Rectal smooth muscle tissue (tissue), 1 donor: ENCODE data around the gene SDHAF4.
"Not testable (repeated sequence)": the region's sequence is repeated elsewhere in the genome, so short reads cannot be mapped to it uniquely, and the experiment has no call there.

Experiments used
- H3K27ac ChIP-seq: one replicate; pipeline ENCODE4 v1.7.0; 2013; ENCODE audit warnings: low read depth, low read length, inconsistent platforms
- H3K27me3 ChIP-seq: one replicate; pipeline ENCODE4 v1.7.0; 2013; ENCODE audit warnings: low read length; ENCODE audit not compliant: control insufficient read depth, insufficient read depth
- H3K36me3 ChIP-seq: one replicate; pipeline ENCODE4 v1.7.0; 2013; ENCODE audit warnings: low read length; ENCODE audit not compliant: control insufficient read depth, insufficient read depth
- H3K4me1 ChIP-seq: one replicate; pipeline ENCODE4 v1.7.0; 2013; ENCODE audit warnings: low read length; ENCODE audit not compliant: control insufficient read depth, insufficient read depth
- H3K4me3 ChIP-seq: one replicate; pipeline ENCODE4 v1.7.0; 2013; ENCODE audit warnings: low read length
- H3K9ac ChIP-seq: one replicate; pipeline ENCODE4 v1.7.0; 2013; ENCODE audit warnings: low read length

Gene SDHAF4

GRCh38 chr6:70552286-70552940, 14.3 kb upstream of the SDHAF4 start:
- not testable (repeated sequence) for H3K4me3 ChIP-seq, H3K27me3 ChIP-seq, H3K9ac ChIP-seq, H3K4me1 ChIP-seq, H3K27ac ChIP-seq, H3K36me3 ChIP-seq

DNA sequence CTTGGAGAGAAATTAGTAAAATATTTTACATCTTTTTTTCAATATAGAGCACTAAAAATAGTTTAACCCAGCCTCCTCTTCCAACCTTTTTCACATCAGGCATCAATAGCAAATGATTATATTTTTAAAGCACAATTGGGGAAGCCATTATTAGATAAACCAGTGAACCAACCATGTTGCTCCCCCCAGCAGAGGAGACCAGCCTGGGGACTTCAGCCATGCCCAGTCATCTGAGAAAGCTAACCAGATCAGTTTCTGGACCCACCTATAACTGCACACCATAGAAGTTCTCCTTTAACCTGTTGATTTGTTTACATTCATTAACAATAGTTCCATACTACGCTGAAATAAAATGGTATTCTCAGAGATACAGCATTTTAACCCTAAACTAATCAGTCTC, 13.8 kb upstream of the SDHAF4 start:
- Histone ChIP-seq H3K4me1 (no peaks in the 10 kb centered on the region), H3K27ac (no peak overlapping the region), H3K9ac (no peak overlapping the region), H3K36me3 (no peaks in the 10 kb centered on the region), H3K4me3 (no peak overlapping the region), H3K27me3 (no peaks in the 10 kb centered on the region)

DNA sequence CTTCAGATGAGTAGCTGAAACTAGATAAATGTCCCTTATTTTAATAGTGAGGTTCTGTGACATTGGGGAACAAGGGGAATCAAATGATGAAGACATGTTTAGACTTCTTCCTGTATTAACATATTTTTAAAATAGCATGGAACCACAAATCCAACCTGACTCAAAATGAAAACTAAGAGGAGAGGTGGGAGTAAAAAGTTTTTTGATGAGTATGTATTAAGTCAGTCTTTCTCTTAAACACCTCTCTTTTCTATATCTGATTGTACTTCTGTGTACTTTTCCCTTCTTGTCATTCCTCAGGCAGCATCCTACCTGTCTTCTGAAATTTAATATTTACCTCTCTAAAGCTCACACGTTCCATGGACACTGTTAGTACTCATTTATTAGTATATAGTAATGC, 8.7 kb upstream of the SDHAF4 start:
- H3K27ac ChIP-seq, result no peak overlapping the region
- no peaks in the 10 kb centered on the region for H3K4me1 ChIP-seq
- H3K27me3 ChIP-seq, result no peaks in the 10 kb centered on the region
- H3K4me3 ChIP-seq, result no peak overlapping the region
- no peaks in the 10 kb centered on the region for H3K36me3 ChIP-seq
- no peak overlapping the region for H3K9ac ChIP-seq

DNA sequence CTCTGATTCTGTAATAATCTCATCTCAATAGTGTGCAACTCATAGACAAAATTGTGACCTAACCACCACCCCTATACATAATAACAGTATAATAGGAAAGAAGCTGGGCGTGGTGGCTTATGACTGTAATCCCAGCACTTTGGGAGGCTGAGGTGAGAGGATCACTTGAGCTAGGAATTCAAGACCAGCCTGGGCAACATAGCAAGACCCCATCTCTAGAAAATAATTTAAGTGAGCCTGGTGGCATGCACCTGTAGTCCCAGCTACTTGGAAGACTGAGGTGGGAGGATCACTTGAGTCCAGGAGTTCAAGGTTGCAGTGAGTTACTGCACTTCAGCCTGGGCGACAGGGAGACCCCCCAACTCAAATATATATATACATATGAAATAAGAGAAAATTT, 4.3 kb upstream of the SDHAF4 start:
- not testable (repeated sequence) for H3K4me1 ChIP-seq, H3K9ac ChIP-seq, H3K27ac ChIP-seq, H3K36me3 ChIP-seq, H3K4me3 ChIP-seq, H3K27me3 ChIP-seq

DNA sequence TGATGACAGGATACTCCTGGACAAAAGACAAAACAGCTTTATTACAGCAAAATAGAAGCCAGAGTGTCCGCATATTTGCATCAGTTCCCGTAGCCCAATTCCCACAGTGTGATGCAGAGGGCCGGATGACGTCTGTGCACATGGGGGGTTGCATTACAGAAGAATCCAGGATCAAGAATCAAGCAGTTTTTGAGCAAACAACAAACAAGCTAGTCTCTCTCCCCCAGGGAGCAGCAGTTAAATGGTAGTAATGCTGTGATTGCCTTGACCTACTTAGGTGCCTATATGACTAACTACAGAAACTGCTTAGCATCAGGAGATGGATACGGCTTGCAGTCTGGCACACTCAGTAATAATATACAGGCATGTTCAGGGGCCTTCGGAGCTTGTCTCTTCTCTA, 3.2 kb upstream of the SDHAF4 start:
- H3K4me1 ChIP-seq, result peaks cover 4% of the 10 kb centered on the region
- H3K9ac ChIP-seq, result no peak overlapping the region
- H3K27ac ChIP-seq, result no peak overlapping the region
- H3K4me3 ChIP-seq, result no peak overlapping the region
- no peaks in the 10 kb centered on the region for H3K27me3 ChIP-seq
- H3K36me3 ChIP-seq, result no peaks in the 10 kb centered on the region

GRCh38 chr6:70574643-70575042, 7.9 kb downstream of the SDHAF4 start:
- no peak overlapping the region for H3K4me3 ChIP-seq

DNA sequence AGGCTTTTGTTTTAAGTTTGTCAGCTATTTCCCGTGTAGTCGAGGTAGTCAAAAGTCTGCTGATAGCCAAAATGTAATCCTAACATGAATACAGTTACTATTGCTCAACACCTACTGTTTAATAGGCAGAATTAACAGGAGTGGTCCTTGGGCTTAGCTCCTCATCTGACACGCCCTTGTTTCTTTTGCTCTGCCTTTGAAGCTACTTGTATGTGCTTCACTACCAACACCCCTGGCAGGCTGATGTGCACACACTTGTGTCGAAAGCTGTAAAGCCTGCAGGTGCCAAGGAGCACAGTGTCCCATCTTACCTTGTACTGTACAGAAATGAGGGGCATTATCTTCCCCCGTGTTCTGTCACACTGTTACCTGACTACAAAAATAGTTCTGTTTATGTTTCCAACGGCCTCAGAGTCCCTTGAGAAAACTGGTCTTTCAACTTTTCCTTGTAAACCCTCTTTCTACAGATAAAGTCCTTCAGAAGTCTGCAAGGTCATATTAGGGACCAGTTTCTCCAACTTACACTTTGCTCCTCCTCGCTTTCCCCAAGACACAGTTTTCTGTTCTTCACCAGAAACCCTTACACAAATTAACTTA, 9.3 kb downstream of the SDHAF4 start:
- no peak overlapping the region for H3K9ac ChIP-seq
- H3K27me3 ChIP-seq, result no peaks in the 10 kb centered on the region
- H3K27ac ChIP-seq, result no peak overlapping the region
- H3K4me1 ChIP-seq, result no peaks in the 10 kb centered on the region
- H3K4me3 ChIP-seq, result no peak overlapping the region
- H3K36me3 ChIP-seq, result no peaks in the 10 kb centered on the region

More at GRCh38 chr6:70574643-70575042, 7.9 kb downstream of the SDHAF4 start:
- Histone ChIP-seq H3K27me3 (no peaks in the 10 kb centered on the region), H3K4me1 (no peaks in the 10 kb centered on the region), H3K9ac (no peak overlapping the region), H3K36me3 (no peaks in the 10 kb centered on the region), H3K27ac (no peak overlapping the region)

- Histone ChIP-seq H3K4me3 (no peak overlapping the region), H3K9ac (no peak overlapping the region), H3K4me1 (no peaks in the 10 kb centered on the region), H3K27me3 (no peaks in the 10 kb centered on the region), H3K27ac (no peak overlapping the region), H3K36me3 (peaks cover 6% of the 10 kb centered on the region)
Observed at GRCh38 chr6:70586114-70586513, 19.4 kb downstream of the SDHAF4 start.

GRCh38 chr6:70590400-70590799, 23.7 kb downstream of the SDHAF4 start:
- H3K9ac ChIP-seq, result no peak overlapping the region
- no peak overlapping the region for H3K27ac ChIP-seq
- H3K4me1 ChIP-seq, result no peaks in the 10 kb centered on the region
- no peak overlapping the region for H3K4me3 ChIP-seq
- H3K36me3 ChIP-seq, result peaks cover 2% of the 10 kb centered on the region
- no peaks in the 10 kb centered on the region for H3K27me3 ChIP-seq

GRCh38 chr6:70592391-70593117, 25.8 kb downstream of the SDHAF4 start:
- H3K27ac ChIP-seq, result no peak overlapping the region
- no peaks in the 10 kb centered on the region for H3K27me3 ChIP-seq
- no peak overlapping the region for H3K9ac ChIP-seq
- no peak overlapping the region for H3K4me3 ChIP-seq
- H3K4me1 ChIP-seq, result no peaks in the 10 kb centered on the region
- no peaks in the 10 kb centered on the region for H3K36me3 ChIP-seq

- Histone ChIP-seq H3K4me3 (no peak overlapping the region), H3K9ac (no peak overlapping the region), H3K36me3 (no peaks in the 10 kb centered on the region), H3K27me3 (no peaks in the 10 kb centered on the region), H3K4me1 (no peaks in the 10 kb centered on the region), H3K27ac (no peak overlapping the region)
Observed at GRCh38 chr6:70593118-70593486, 26.4 kb downstream of the SDHAF4 start.

GRCh38 chr6:70599187-70599586, 32.5 kb downstream of the SDHAF4 start:
- Histone ChIP-seq H3K27ac (no peak overlapping the region), H3K4me1 (no peaks in the 10 kb centered on the region), H3K36me3 (no peaks in the 10 kb centered on the region), H3K9ac (no peak overlapping the region), H3K4me3 (no peak overlapping the region), H3K27me3 (no peaks in the 10 kb centered on the region)

GRCh38 chr6:70601014-70601413, 34.3 kb downstream of the SDHAF4 start:
- no peak overlapping the region for H3K9ac ChIP-seq
- no peaks in the 10 kb centered on the region for H3K27me3 ChIP-seq
- no peaks in the 10 kb centered on the region for H3K36me3 ChIP-seq
- H3K4me3 ChIP-seq, result no peak overlapping the region
- no peak overlapping the region for H3K27ac ChIP-seq
- H3K4me1 ChIP-seq, result no peaks in the 10 kb centered on the region
